ENCODE data around the gene ABCC9. TPM values are rescaled to one million over a fixed set of nuclear protein-coding genes. Genes with fewer than 3 reads are reported as not detected.

The ABCC9 gene
- total and polyA plus RNA-seq, 2 experiments from 2014 or later: 12.7 to 44.3 TPM

- Histone ChIP-seq H3K79me2 (ENCODE audit: insufficient read depth) (no peaks in the 10 kb centered on the region), H3F3A (ENCODE audit: insufficient read depth) (peaks cover 54% of the 10 kb centered on the region), H3K9ac (no peak overlapping the region), H3K4me2 (ENCODE audit: unreplicated experiment) (peak overlapping the region; percentile 88), H3K9me2 (ENCODE audit: insufficient read depth) (no peaks in the 10 kb centered on the region), H3K27me3 (replicated peaks; ENCODE audit: insufficient read depth) (no peaks in the 10 kb centered on the region), H3K36me3 (ENCODE audit: low read depth) (no peaks in the 10 kb centered on the region), H3K27ac (peak overlapping the region; percentile 61), H3K4me3 (peak overlapping the region; percentile 95), H4K20me1 (ENCODE audit: insufficient read depth) (no peaks in the 10 kb centered on the region), H3K9me3 (ENCODE audit: low read depth) (no peaks in the 10 kb centered on the region), H2AFZ (peak overlapping the region; percentile 40; the same call in 1 of the 2 replicates), H3K4me1 (ENCODE audit: insufficient read depth) (peaks cover 51% of the 10 kb centered on the region)
- TF ChIP-seq EZH2 (IDR thresholded peaks at IDR 0.05; ENCODE audit: insufficient read depth, poor library complexity, severe bottlenecking) (no peak), EZH2phosphoT487 (IDR thresholded peaks at IDR 0.05; ENCODE audit: insufficient read depth, low read depth) (no peak)
- DNase-seq: peak; percentile 84
- in situ Hi-C loops (cut with MboI): no loop called here
- 0 to 2% methylated on average over 1 of the region's 1 CpG for WGBS, 2 experiments (ENCODE audit: low coverage in 1 of 2, low lambda C conversion rate in 2 of 2, missing lambda C conversion rate in 2 of 2)
These were observed 169.9 kb downstream of the ABCC9 start for GRCh38 chr12:21771311-21771710.

DNA sequence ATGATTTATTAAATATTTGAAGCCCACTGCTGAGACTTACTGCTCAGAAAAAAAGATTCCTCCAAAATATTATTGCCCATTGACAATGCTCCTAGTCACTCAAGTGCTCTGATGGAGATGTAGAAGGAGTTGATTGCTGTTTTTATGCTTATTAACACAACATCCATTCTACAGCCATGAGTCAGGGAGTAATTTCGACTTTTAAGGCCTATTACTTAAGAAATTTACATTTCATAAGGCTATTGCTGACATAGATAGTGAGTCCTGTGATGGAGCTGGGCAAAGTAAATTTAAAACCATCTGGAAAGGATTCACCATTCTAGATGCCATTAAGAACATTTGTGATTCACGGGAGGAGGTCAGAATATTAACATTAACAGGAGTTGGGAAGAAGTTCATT is 171.9 kb downstream of the ABCC9 start:
- Histone ChIP-seq H3K36me3 (ENCODE audit: low read depth) (0 out of 2 replicates have a peak, but pooled peaks cover 5% of the 10 kb centered on the region), H3F3A (ENCODE audit: insufficient read depth) (peaks cover 45% of the 10 kb centered on the region), H3K4me3 (no peak overlapping the region), H3K27me3 (replicated peaks; ENCODE audit: insufficient read depth) (no peaks in the 10 kb centered on the region), H3K9ac (no peak overlapping the region), H3K27ac (peak overlapping the region; percentile 40), H3K79me2 (ENCODE audit: insufficient read depth) (no peaks in the 10 kb centered on the region), H3K4me1 (ENCODE audit: insufficient read depth) (peaks cover 51% of the 10 kb centered on the region), H3K9me3 (ENCODE audit: low read depth) (no peaks in the 10 kb centered on the region), H4K20me1 (ENCODE audit: insufficient read depth) (no peaks in the 10 kb centered on the region), H3K9me2 (ENCODE audit: insufficient read depth) (no peaks in the 10 kb centered on the region), H2AFZ (no peak overlapping the region), H3K4me2 (ENCODE audit: unreplicated experiment) (peak overlapping the region; percentile 24)
- in situ Hi-C loops (cut with MboI): no loop called here
- peak; percentile 53 for DNase-seq
- peak; percentile 58; the same call in 1 of the 2 replicates for TF ChIP-seq EZH2phosphoT487 (IDR thresholded peaks at IDR 0.05; ENCODE audit: insufficient read depth, low read depth)
- TF ChIP-seq EZH2 (IDR thresholded peaks at IDR 0.05; ENCODE audit: insufficient read depth, poor library complexity, severe bottlenecking): no peak
- WGBS, 2 experiments (ENCODE audit: low coverage in 1 of 2, low lambda C conversion rate in 2 of 2, missing lambda C conversion rate in 2 of 2): 32 to 46% methylated on average over 2 of the region's 2 CpGs

DNA sequence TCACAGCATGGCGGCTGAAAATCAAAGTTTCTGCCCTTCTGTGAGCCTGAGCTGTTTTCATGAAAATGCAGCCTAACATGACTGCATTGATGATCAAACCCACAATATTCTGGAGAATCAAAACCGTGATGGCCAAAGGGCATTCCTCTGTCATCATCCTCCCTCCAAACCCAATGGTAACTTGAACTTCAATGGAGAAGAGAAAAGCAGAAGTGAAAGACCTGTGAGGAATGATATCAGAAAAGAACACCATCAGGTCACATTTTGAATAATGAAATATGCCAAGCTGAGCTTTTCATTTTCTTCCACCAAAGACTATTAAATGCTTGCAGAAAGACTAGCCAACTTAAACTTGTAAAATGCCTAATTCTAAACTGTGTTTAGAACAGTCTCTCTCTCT is 174.8 kb downstream of the ABCC9 start:
- no peak for DNase-seq
- Histone ChIP-seq H3K4me2 (ENCODE audit: unreplicated experiment) (no peak overlapping the region), H2AFZ (no peak overlapping the region), H3K36me3 (ENCODE audit: low read depth) (0 out of 2 replicates have a peak, but pooled peaks cover 5% of the 10 kb centered on the region), H3K27ac (no peak overlapping the region), H3K79me2 (ENCODE audit: insufficient read depth) (no peaks in the 10 kb centered on the region), H4K20me1 (ENCODE audit: insufficient read depth) (no peaks in the 10 kb centered on the region), H3K9me2 (ENCODE audit: insufficient read depth) (no peaks in the 10 kb centered on the region), H3K9me3 (ENCODE audit: low read depth) (no peaks in the 10 kb centered on the region), H3F3A (ENCODE audit: insufficient read depth) (peaks cover 27% of the 10 kb centered on the region), H3K9ac (no peak overlapping the region), H3K4me1 (ENCODE audit: insufficient read depth) (peaks cover 28% of the 10 kb centered on the region), H3K4me3 (no peak overlapping the region), H3K27me3 (replicated peaks; ENCODE audit: insufficient read depth) (no peaks in the 10 kb centered on the region)
- TF ChIP-seq EZH2 (IDR thresholded peaks at IDR 0.05; ENCODE audit: insufficient read depth, poor library complexity, severe bottlenecking): no peak
- no peak for TF ChIP-seq EZH2phosphoT487 (IDR thresholded peaks at IDR 0.05; ENCODE audit: insufficient read depth, low read depth)
- in situ Hi-C loops (cut with MboI): no loop called here
- 93 to 96% methylated on average over 2 of the region's 2 CpGs for WGBS, 2 experiments (ENCODE audit: low coverage in 1 of 2, low lambda C conversion rate in 2 of 2, missing lambda C conversion rate in 2 of 2)

GRCh38 chr12:21764950-21765349 is 176.3 kb downstream of the ABCC9 start:
- H3K79me2 ChIP-seq (ENCODE audit: insufficient read depth): no peaks in the 10 kb centered on the region
- H3K9me2 ChIP-seq (ENCODE audit: insufficient read depth): no peaks in the 10 kb centered on the region
- H3K9ac ChIP-seq: no peak overlapping the region
- no peak for DNase-seq
- no peaks in the 10 kb centered on the region for H4K20me1 ChIP-seq (ENCODE audit: insufficient read depth)
- no peak overlapping the region for H2AFZ ChIP-seq
- H3K4me1 ChIP-seq (ENCODE audit: insufficient read depth): peaks cover 15% of the 10 kb centered on the region
- H3K9me3 ChIP-seq (ENCODE audit: low read depth): no peaks in the 10 kb centered on the region
- no peak overlapping the region for H3K27ac ChIP-seq
- H3K4me2 ChIP-seq (ENCODE audit: unreplicated experiment): no peak overlapping the region
- in situ Hi-C loops (cut with MboI): no loop called here
- no peak overlapping the region for H3K4me3 ChIP-seq
- H3K36me3 ChIP-seq (ENCODE audit: low read depth): 0 out of 2 replicates have a peak, but pooled peaks cover 5% of the 10 kb centered on the region
- no peak for TF ChIP-seq EZH2 (IDR thresholded peaks at IDR 0.05; ENCODE audit: insufficient read depth, poor library complexity, severe bottlenecking)
- no peak for TF ChIP-seq EZH2phosphoT487 (IDR thresholded peaks at IDR 0.05; ENCODE audit: insufficient read depth, low read depth)
- H3F3A ChIP-seq (ENCODE audit: insufficient read depth): peaks cover 13% of the 10 kb centered on the region
- 92 to 97% methylated on average over 4 of the region's 4 CpGs for WGBS, 2 experiments (ENCODE audit: low coverage in 1 of 2, low lambda C conversion rate in 2 of 2, missing lambda C conversion rate in 2 of 2)
- H3K27me3 ChIP-seq (replicated peaks; ENCODE audit: insufficient read depth): no peaks in the 10 kb centered on the region

Data from GM23248 (cell line).